HepG2 (cell line): Measurements from ENCODE around the gene TBC1D7. TPM values are rescaled to one million over a fixed set of nuclear protein-coding genes. Genes with fewer than 3 reads are reported as not detected.
A peak's percentile ranks its signal among the peaks of the same experiment; 100 is the strongest.

ENCODE experiments used
- CREB1 ChIP-seq, 2 experiments: fragments of 450-650 bp in 1 of 2; IDR thresholded peaks; 2 replicates each; pipeline ENCODE4 v1.6.1; 2016 to 2017; ENCODE audit warnings: control low read depth in 1 of 2, mild to moderate bottlenecking in 1 of 2, missing compliant biosample characterization in 1 of 2, missing genetic modification characterization in 1 of 2
- DPF2 ChIP-seq: sonication (generic); formaldehyde crosslinking; IDR thresholded peaks from 2 replicates; pipeline ENCODE4 v1.4.0; 2020; ENCODE audit warnings: mild to moderate bottlenecking, low read depth, missing genetic modification reagents, borderline replicate concordance
- KDM5A ChIP-seq: fragments of 200-600 bp; sonication (generic); IDR thresholded peaks from 2 replicates; pipeline ENCODE4 v1.7.0; 2018; ENCODE audit warnings: antibody characterized with exemption, mild to moderate bottlenecking, low read length, borderline replicate concordance
- MED1 ChIP-seq: sonication (generic); formaldehyde crosslinking; IDR thresholded peaks from 2 replicates; pipeline ENCODE4 v1.4.0; 2020; ENCODE audit warnings: missing genetic modification reagents
- MED13 ChIP-seq: sonication (generic); formaldehyde crosslinking; IDR thresholded peaks from 2 replicates; pipeline ENCODE4 v1.5.0; 2020; ENCODE audit warnings: missing genetic modification reagents
- NCOA2 ChIP-seq: sonication (generic); formaldehyde crosslinking; IDR thresholded peaks from 2 replicates; pipeline ENCODE4 v1.8.0; 2022; ENCODE audit warnings: inconsistent platforms
- RCOR2 ChIP-seq: IDR thresholded peaks from 2 replicates; pipeline ENCODE4 v1.6.1; 2016; ENCODE audit warnings: missing biosample characterization, missing genetic modification reagents
- SMC3 ChIP-seq: IDR thresholded peaks from 2 replicates; pipeline ENCODE4 v1.6.1; 2011; ENCODE audit warnings: low read length, improper control_type of control experiment
- TCF7 ChIP-seq: sonication (generic); IDR thresholded peaks from 2 replicates; pipeline ENCODE4 v1.6.1; 2016; ENCODE audit warnings: antibody characterized with exemption, low read depth
- TFAP4 ChIP-seq: sonication (generic); IDR thresholded peaks from 2 replicates; pipeline ENCODE4 v1.6.1; 2016; ENCODE audit warnings: low read depth, borderline replicate concordance
- ZNF414 ChIP-seq: sonication (generic); formaldehyde crosslinking; IDR thresholded peaks from 2 replicates; pipeline ENCODE4 v1.5.0; 2020; ENCODE audit warnings: missing genetic modification reagents
- ZNF430 ChIP-seq: sonication (generic); formaldehyde crosslinking; IDR thresholded peaks from 2 replicates; pipeline ENCODE4 v1.9.0; 2021; ENCODE audit warnings: mild to moderate bottlenecking, missing genetic modification reagents
- ZNF607 ChIP-seq: sonication (generic); formaldehyde crosslinking; IDR thresholded peaks from 2 replicates; pipeline ENCODE4 v1.5.1; 2020; ENCODE audit warnings: missing genetic modification reagents, mild to moderate bottlenecking, borderline replicate concordance
- ZNF780A ChIP-seq: sonication (generic); formaldehyde crosslinking; IDR thresholded peaks from 2 replicates; pipeline ENCODE4 v1.8.0; 2022; ENCODE audit warnings: mild to moderate bottlenecking, missing genetic modification reagents, moderate library complexity
- polyA plus RNA-seq, 8 experiments: library from polyadenylated mRNA; depleted of rRNA in 3 of 8; stranded (reverse) in 7 of 8; unstranded in 1 of 8; fragments of >200 nt; fragmentation: Illumina TruSeq in 4 of 8; extraction: Trizol in 4 of 8; gene quantifications; 2 replicates each; pipeline versions ENCODE4 v1.2.1 to v1.2.3, GENCODE V29; 2011 to 2016; ENCODE audit warnings: low read depth in 4 of 8, missing spikeins in 1 of 8, mixed read lengths in 1 of 8; ENCODE audit not compliant: insufficient read depth in 1 of 8
- total RNA-seq, 5 experiments: library from RNA; depleted of rRNA; stranded (reverse); fragments of >200 nt; fragmentation: Illumina TruSeq; extraction: Trizol; gene quantifications; 2 replicates each; pipeline ENCODE4 v1.2.3, GENCODE V29; 2016; ENCODE audit warnings: low read depth in 1 of 5

Gene TBC1D7
- total and polyA plus RNA-seq, 2 of the 13 experiments (the other 11 are each of a cell fraction or from before 2014, with no cell fraction given): 23.3 to 30.8 TPM

GRCh38 chr6:13289789-13290318 lies 38.5 kb downstream of the TBC1D7 start (continued):
- TF ChIP-seq KDM5A: peak; percentile 59; the same call in 1 of the 2 replicates
- TF ChIP-seq MED13 (CRISPR knock-in tag): no peak
- TF ChIP-seq ZNF780A (CRISPR knock-in tag): no peak
- TF ChIP-seq DPF2 (CRISPR knock-in tag): peak; percentile 79
- no peak for TF ChIP-seq CREB1 (IDR thresholded peaks at IDR 0.05)
- TF ChIP-seq CREB1 (CRISPR knock-in tag; IDR thresholded peaks at IDR 0.05): peak; percentile 73
- peak; percentile 26; the same call in 1 of the 2 replicates for TF ChIP-seq ZNF414 (CRISPR knock-in tag)
- peak; percentile 84; the same call in 1 of the 2 replicates for TF ChIP-seq TFAP4
- 0 out of 2 replicates have a peak, but pooled peaks have one; percentile 37 for TF ChIP-seq ZNF430 (CRISPR knock-in tag)
- TF ChIP-seq RCOR2 (CRISPR knock-in tag): 0 out of 2 replicates have a peak, but pooled peaks have one; percentile 36
- TF ChIP-seq NCOA2 (CRISPR knock-in tag): peak; percentile 72
- TF ChIP-seq TCF7: peak; percentile 87
- no peak for TF ChIP-seq ZNF607
- TF ChIP-seq SMC3: no peak; the same call in 1 of the 2 replicates
- peak; percentile 84 for TF ChIP-seq MED1 (CRISPR knock-in tag)
- TF ChIP-seq, all 625 proteins: peak for 134
